A673 (cell line): ENCODE results near the gene MISP3. TPM values are rescaled to one million over a fixed set of nuclear protein-coding genes. Genes with fewer than 3 reads are reported as not detected.

Experiments used
- BruUV-seq: library from RNA; stranded (reverse); fragments of 400-500 nt; replicated peaks from 2 replicates; lab custom pipeline; 2021; lab: Mats Ljungman, UMichigan
- CTCF ChIA-PET: fragments of 300-600 bp; sonication (Branson Sonifier 250); formaldehyde crosslinking; loops from one replicate; lab custom pipeline; 2022; ENCODE audit warnings: antibody characterized with exemption; lab: Charles Lee
- POLR2A ChIA-PET: fragments of 300-600 bp; sonication (Branson Sonifier 250); formaldehyde crosslinking; loops from one replicate; lab custom pipeline; 2022; ENCODE audit warnings: antibody characterized with exemption; ENCODE audit not compliant: low non-redundant PET; lab: Charles Lee
- DNase-seq: peaks from one replicate; pipeline ENCODE4 v3.0.0-alpha.2; 2015; ENCODE audit warnings: low spot score
- H3K27ac ChIP-seq: fragments of 200-600 bp; sonication (generic); 2 replicates; pipeline ENCODE4 v1.5.1; 2016; ENCODE audit warnings: mixed run types, low read depth, mild to moderate bottlenecking, mixed read lengths, antibody characterized with exemption, low read length; ENCODE audit not compliant: poor library complexity, severe bottlenecking
- H3K27me3 ChIP-seq: fragments of 200-600 bp; sonication (generic); replicated peaks from 2 replicates; pipeline ENCODE4 v1.6.1; 2017; ENCODE audit warnings: mixed run types, low read depth, mild to moderate bottlenecking, mixed read lengths, antibody characterized with exemption, low read length; ENCODE audit not compliant: insufficient read depth, poor library complexity
- H3K36me3 ChIP-seq: fragments of 200-600 bp; sonication (generic); 2 replicates; pipeline ENCODE4 v1.6.1; 2016; ENCODE audit warnings: mixed run types, mild to moderate bottlenecking, mixed read lengths, antibody characterized with exemption, low read length; ENCODE audit not compliant: insufficient read depth, poor library complexity, severe bottlenecking
- H3K4me1 ChIP-seq: fragments of 200-600 bp; sonication (generic); 2 replicates; pipeline ENCODE4 v1.6.1; 2017; ENCODE audit warnings: mixed run types, mild to moderate bottlenecking, mixed read lengths, antibody characterized with exemption, low read length; ENCODE audit not compliant: insufficient read depth, poor library complexity, severe bottlenecking
- H3K4me3 ChIP-seq: fragments of 200-600 bp; sonication (generic); 2 replicates; pipeline ENCODE4 v1.5.1; 2016; ENCODE audit warnings: low read depth, mixed run types, mild to moderate bottlenecking, mixed read lengths, low read length; ENCODE audit not compliant: poor library complexity, severe bottlenecking
- H3K9me3 ChIP-seq: fragments of 200-600 bp; sonication (generic); 2 replicates; pipeline ENCODE4 v1.6.1; 2016; ENCODE audit warnings: mixed run types, low read depth, mild to moderate bottlenecking, mixed read lengths, antibody characterized with exemption, low read length; ENCODE audit not compliant: poor library complexity, severe bottlenecking
- CTCF ChIP-seq: fragments of 300-800, 200-600 bp; sonication (generic); conservative IDR thresholded peaks from 2 replicates; pipeline ENCODE4 v1.5.1; 2017; ENCODE audit warnings: low read depth, mild to moderate bottlenecking, antibody characterized with exemption, low read length, moderate library complexity, mixed read lengths
- EZH2 ChIP-seq: fragments of 200-600 bp; sonication (generic); IDR thresholded peaks from 2 replicates; pipeline ENCODE4 v1.6.1; 2017; ENCODE audit warnings: borderline replicate concordance, low read depth, mild to moderate bottlenecking, mixed read lengths, antibody characterized with exemption, low read length; ENCODE audit not compliant: poor library complexity, severe bottlenecking
- intact Hi-C: fragments of 100-400 bp; cut with micrococcal nuclease; formaldehyde crosslinking; loops from one replicate; pipeline ENCODE4 v1.10.0; 2022; ENCODE audit not compliant: unreplicated experiment
- total RNA-seq: library from RNA; stranded (reverse); gene quantifications from 2 replicates; pipeline ENCODE4 v1.2.3, GENCODE V29; 2021

MISP3 gene
- total RNA-seq, 1 experiment from 2014 or later = 0.26 TPM

- POLR2A ChIA-PET = interaction anchor here (0.6 kb wide), 1 partner anchor 1297 kb away, joined by 3 read pairs; no protein-coding TSS in a partner anchor
Observed at GRCh38 chr19:14089662-14090508, 17.3 kb downstream of the MISP3 start.

GRCh38 chr19:14090509-14091080 lies 18.0 kb downstream of the MISP3 start, which contains the start of gene SAMD1:
TSS of gene SAMD1 (minus strand) at chr19:14090751.
- peak within 1 kb of the TSS; percentile 90 for H3K27ac ChIP-seq
- CTCF ChIA-PET = interaction anchor here (0.6 kb wide), 1 partner anchor 294 kb away, joined by 5 read pairs; no protein-coding TSS in a partner anchor
- no peaks in the 10 kb centered on the region for H3K27me3 ChIP-seq
- DNase-seq = peak; percentile 95
- no TSS peak for BruUV-seq
- no peaks in the 10 kb centered on the region for H3K4me1 ChIP-seq
- POLR2A ChIA-PET = interaction anchor here (0.6 kb wide), 1 partner anchor 1298 kb away, joined by 3 read pairs; no protein-coding TSS in a partner anchor
- TF ChIP-seq CTCF = no peak
- TF ChIP-seq EZH2 = no peak
- intact Hi-C loops = no loop called here
- H3K9me3 ChIP-seq = peaks cover 8% of the 10 kb centered on the region
- peaks cover 12% of the 10 kb centered on the region for H3K36me3 ChIP-seq
- H3K4me3 ChIP-seq = peak within 1 kb of the TSS; percentile 84

More at GRCh38 chr19:14089662-14090508, 17.3 kb downstream of the MISP3 start:
- Histone ChIP-seq H3K36me3 (peaks cover 12% of the 10 kb centered on the region), H3K4me1 (no peaks in the 10 kb centered on the region), H3K9me3 (peaks cover 8% of the 10 kb centered on the region), H3K4me3 (peak overlapping the region; percentile 64), H3K27me3 (no peaks in the 10 kb centered on the region), H3K27ac (peak overlapping the region; percentile 61)
- intact Hi-C loops = no loop called here
- CTCF ChIA-PET = interaction anchor here (0.6 to 0.7 kb wide), 3 partner anchors 295 to 823 kb away, joined by 5 to 12 read pairs (median 7); no protein-coding TSS in a partner anchor
- DNase-seq = peak; percentile 74
- TF ChIP-seq CTCF (peak; percentile 16; the same call in 1 of the 2 replicates), EZH2 (no peak)
- BruUV-seq = no TSS peak

GRCh38 chr19:14091081-14091812 lies 18.7 kb downstream of the MISP3 start:
- Histone ChIP-seq H3K36me3 (peaks cover 12% of the 10 kb centered on the region), H3K27me3 (no peaks in the 10 kb centered on the region), H3K27ac (peak overlapping the region; percentile 90), H3K9me3 (peaks cover 8% of the 10 kb centered on the region), H3K4me3 (peak overlapping the region; percentile 84), H3K4me1 (no peaks in the 10 kb centered on the region)
- BruUV-seq = no TSS peak
- intact Hi-C loops = no loop called here
- POLR2A ChIA-PET = no interaction called here
- peak; percentile 80 for DNase-seq
- no peak for TF ChIP-seq EZH2
- peak; percentile 44; the same call in 1 of the 2 replicates for TF ChIP-seq CTCF
- CTCF ChIA-PET = no interaction called here
